ENCODE results near the gene FSTL1.

FSTL1 gene, protein sequence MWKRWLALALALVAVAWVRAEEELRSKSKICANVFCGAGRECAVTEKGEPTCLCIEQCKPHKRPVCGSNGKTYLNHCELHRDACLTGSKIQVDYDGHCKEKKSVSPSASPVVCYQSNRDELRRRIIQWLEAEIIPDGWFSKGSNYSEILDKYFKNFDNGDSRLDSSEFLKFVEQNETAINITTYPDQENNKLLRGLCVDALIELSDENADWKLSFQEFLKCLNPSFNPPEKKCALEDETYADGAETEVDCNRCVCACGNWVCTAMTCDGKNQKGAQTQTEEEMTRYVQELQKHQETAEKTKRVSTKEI

DNA sequence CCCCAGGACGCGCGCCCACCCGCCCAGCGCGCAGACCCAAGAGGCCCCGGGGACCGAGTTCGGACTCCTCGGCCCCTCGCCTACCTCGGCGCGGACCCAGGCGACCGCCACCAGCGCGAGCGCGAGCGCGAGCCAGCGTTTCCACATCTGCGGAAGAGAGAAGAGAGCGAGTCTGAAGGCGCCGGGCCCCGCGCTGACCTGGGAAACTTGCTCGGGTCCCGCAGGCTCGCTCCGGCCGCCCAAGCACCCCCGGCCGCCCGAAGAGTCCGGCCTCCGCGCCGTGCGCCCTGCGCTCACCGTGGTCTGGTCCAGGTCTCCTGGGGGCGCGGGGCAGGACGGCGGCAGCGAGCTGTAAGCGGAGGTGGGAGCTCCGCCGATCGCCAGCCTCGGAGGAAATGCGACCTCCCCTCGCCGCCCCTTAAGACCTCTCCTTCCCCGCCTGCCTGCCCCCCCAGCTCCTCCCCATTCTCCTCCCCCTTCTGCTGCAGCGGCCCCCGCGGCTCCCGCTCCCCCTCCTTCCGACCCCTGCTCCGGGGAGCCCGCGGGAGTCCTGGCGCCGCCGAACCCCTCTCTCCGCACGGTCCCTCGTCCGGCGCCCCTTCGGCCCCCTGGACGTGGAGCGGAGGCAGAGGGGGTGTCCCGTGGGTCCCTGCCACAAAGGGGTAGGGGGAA, at the start of gene FSTL1:
Gene FSTL1 (minus strand): TSS at position 393 of the 672 bp plus-strand sequence. CDS start 246 bp downstream, at position 147.
- peak; percentile 66 for DNase-seq (ENCODE audit: low spot score)

DNA sequence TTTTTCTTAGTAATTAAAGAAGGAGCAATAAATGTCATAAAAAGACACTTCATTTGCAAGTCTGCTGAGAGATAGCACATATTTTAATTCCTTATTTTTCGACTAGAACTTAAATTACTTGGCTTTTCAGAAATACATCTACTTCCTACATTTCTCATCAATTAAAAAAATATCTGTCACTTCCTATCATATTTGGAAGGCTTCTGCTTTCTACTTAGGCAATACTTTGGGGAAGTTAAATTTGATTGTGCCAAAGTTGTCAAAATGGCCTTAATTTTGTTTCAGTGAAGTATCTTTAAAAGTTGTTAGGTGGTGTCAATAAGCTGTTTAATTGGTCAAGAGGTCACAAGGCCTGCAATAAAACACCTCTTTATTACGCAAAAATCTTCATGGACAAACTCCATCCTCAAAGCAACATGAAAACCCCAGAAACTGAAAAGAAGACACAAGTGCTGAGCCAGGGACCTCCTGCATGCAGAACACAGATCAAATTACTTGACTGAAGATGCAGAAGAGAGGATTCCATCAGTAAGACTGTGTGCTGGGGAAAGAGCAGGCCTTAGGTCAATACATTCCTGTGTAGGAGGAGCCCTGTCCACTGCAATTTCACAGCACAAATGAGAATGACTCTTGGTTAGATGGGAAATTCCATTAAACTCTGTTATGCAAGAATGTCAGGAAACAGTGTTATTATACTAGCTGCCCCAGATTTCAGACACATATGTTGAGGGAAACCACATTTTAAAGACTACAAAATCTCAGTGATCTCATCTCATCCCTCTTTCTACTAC, 48.0 kb upstream of the FSTL1 start:
- peak; percentile 82 for DNase-seq (ENCODE audit: low spot score)

GRCh38 chr3:120497818-120498217, 47.0 kb upstream of the FSTL1 start:
- DNase-seq (ENCODE audit: low spot score): peak; percentile 40

- DNase-seq (ENCODE audit: low spot score): peak; percentile 92
Measured at GRCh38 chr3:120497336-120497735, 46.5 kb upstream of the FSTL1 start.

- DNase-seq (ENCODE audit: low spot score): peak; percentile 87
Measured at GRCh38 chr3:120496278-120497002, 45.6 kb upstream of the FSTL1 start.

GRCh38 chr3:120495809-120496208, 45.0 kb upstream of the FSTL1 start:
- peak; percentile 45 for DNase-seq (ENCODE audit: low spot score)

DNA sequence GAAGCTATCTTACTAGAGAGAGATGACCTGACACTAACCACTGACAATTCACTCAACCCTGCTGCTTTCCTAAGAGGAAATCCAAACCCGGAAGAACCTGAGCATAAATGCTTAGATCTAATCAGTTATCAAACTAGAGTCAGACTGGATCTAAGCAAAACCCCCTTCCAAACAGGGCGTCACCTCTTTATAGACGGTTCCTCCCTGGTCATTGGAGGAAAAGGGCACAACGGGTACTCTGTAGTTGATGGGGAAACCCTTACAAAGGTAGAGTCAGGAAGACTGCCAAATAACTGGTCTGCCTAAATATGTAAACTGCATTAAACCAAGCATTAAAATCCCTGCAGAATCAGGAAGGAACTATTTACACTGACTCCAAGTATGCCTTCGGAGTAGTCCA, 41.3 kb upstream of the FSTL1 start:
- DNase-seq (ENCODE audit: low spot score): no peak

DNA sequence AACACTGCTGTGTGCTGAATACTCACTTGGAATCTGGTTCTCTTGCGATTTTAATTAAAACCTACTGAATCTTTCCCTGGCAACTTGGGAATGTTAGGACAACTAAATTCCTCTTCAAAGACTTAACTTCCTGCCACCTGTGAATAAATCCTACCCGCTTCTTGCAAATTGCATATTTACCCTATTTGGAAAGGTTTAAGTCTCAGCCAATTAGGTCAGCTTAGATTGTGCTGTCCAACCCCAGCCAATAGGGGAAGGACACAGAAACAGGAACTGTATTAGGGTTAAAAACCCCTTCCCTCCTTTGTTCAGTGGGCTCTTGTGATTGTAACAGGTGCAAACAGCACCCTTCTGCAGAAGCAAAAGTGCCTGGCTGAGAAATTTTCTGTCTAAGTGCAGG, 38.6 kb upstream of the FSTL1 start:
- no peak for DNase-seq (ENCODE audit: low spot score)

DNA sequence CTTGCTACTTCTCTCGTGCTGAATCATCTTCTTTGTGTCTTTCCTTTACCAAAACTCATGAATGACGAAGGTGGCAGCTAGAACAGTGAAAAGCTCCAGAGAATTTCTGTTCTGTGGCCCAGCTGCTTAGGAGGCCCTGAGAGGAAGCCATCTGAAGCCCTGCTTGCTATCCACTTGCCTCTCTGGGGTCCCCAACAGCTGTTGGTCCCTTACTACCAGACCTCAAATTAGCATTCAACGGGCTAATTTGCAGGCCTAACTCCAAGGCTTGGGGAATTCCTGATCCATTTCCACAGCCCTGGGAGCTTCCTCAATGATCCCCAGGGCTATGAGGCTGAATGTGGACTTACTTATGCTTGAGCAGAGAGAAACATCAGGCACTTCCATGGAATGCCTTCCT, 37.5 kb upstream of the FSTL1 start:
- no peak for DNase-seq (ENCODE audit: low spot score)

- DNase-seq (ENCODE audit: low spot score): no peak
Measured at GRCh38 chr3:120487191-120487650, 36.4 kb upstream of the FSTL1 start.

DNA sequence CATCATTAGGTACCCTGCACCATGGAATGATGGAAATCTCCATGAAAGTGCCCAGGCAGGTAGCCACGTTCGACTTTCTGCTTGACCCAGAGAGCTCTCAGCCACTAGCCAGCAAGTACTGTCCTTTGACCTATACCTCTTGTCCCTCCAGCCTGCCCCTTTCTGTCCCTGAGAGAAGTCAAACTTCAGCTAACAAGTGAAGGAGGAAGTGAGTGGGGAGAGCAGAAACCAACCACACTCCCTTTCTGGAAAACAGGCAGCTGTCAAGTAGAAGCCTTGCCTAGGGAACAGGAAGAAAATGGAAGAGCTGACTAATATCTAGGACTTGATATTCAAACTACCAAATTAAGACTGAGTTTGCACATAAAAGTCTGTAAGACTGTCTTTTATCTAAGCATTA, 30.3 kb upstream of the FSTL1 start:
- no peak for DNase-seq (ENCODE audit: low spot score)

DNA sequence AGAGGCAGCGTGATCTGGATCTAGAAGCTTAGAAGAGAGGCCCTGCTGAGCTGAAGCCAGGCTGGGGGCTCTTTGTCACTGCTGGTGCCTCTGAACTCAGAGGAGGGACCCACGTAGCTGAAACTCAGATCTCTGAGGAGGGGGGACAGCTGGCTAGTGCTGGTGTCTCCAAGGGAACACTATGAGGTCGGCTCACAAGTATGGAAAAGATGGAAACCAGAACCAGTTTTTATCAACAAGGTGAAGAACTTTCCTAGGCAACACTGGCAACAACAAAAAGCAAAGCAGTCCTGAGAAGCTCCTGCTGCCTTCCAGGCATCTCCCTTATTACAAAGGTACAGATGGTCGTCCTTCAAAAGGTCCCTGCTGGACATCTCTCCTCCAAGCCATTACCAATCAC, 27.0 kb upstream of the FSTL1 start:
- no peak for DNase-seq (ENCODE audit: low spot score)

- DNase-seq (ENCODE audit: low spot score): peak; percentile 23
Measured at GRCh38 chr3:120475722-120476377, 25.1 kb upstream of the FSTL1 start.

DNA sequence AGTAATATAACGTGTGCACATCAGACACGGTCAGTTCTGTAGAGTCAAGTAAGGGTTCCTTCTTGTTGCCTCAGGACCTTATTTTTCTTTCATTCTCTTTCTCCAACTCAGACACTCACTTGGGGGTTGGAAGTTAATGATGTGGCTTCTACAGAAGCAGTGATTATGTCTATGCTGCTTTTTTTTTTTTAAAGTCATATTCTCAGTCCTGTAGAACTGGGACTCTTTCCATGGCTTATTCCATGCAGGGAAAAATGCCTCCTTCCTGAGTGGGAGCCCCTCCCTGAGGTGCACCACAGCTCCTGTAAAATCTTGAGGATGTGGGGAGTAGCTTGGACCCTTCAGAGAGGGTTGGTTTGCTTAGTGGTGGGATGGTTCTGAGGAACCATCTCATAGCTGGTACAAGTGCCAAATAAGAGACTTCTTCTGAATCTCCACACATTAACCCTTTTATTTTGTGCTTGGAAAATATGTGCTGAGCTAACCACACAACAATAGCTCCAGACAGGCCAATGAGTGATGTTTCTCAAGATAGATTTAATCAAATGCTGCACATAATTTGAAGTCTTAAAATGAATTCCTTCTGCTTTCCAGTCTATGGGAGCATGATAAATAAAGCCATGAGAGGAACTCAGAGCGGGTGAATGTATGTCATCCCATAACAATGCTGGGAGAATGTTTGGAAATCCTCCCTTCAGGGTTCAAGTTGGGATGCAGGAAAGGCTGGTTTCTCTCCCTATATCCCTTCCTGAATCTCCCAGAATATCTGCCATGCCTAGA, 23.3 kb upstream of the FSTL1 start:
- DNase-seq (ENCODE audit: low spot score): no peak

DNA sequence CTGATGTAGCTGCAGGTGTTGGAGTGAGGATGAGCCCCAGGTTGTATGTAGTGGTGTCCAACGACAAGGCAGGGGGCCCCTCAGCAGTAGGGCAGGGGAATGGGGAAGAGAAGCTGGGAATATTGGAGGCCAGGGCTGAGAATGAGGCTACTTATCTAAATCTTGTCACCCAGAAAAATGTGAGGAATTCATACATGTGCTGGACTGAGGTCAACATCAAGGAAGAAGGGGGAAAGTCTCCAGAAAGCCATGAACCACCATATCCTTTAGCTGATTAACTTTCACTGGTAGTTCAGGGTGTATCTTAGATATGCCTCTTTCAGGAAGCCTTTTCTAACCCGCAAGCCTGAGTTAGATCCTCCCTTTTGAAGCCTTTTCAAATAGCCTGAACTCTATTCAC, 22.6 kb upstream of the FSTL1 start:
- DNase-seq (ENCODE audit: low spot score): no peak

- no peak for DNase-seq (ENCODE audit: low spot score)
Measured at GRCh38 chr3:120472121-120472844, 21.5 kb upstream of the FSTL1 start.

DNA sequence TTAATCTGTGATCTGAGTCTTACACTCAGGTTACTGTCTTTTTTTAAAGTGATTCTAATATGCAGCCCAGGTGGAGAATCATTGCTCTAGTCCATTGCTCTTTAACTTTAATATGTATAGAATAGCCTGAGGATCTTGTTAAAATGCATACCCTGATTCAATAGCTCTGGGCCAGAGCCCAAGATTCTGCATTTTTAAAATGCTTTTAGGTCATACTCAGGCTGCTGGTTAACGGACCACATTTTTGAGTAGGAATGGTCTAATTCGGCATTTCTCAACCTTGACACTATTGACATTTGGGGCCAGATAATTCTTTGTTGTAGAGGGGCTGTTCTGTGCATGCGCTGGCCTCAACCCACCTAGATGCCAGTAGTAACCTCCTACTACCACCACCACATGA, 20.9 kb upstream of the FSTL1 start:
- peak; percentile 24 for DNase-seq (ENCODE audit: low spot score)

- DNase-seq (ENCODE audit: low spot score): peak; percentile 9
Measured at GRCh38 chr3:120470870-120471269, 20.1 kb upstream of the FSTL1 start.

GRCh38 chr3:120469882-120470301, 19.1 kb upstream of the FSTL1 start:
- DNase-seq (ENCODE audit: low spot score): no peak

GRCh38 chr3:120469440-120469839, 18.6 kb upstream of the FSTL1 start:
- peak; percentile 86 for DNase-seq (ENCODE audit: low spot score)
